Hepatocyte (in vitro differentiated cells): ENCODE measurements around the gene ERC2.

Source experiments
- EZH2 ChIP-seq: fragments of 200-600 bp; sonication (generic); IDR thresholded peaks from 2 replicates; pipeline ENCODE4 v1.6.1; 2016; ENCODE audit warnings: antibody characterized with exemption, mild to moderate bottlenecking, borderline replicate concordance
- EZH2phosphoT487 ChIP-seq: fragments of 200-600 bp; sonication (generic); IDR thresholded peaks from one replicate; pipeline ENCODE4 v1.6.1; 2018; ENCODE audit warnings: antibody characterized with exemption, mild to moderate bottlenecking, low read depth, moderate library complexity; ENCODE audit not compliant: unreplicated experiment, severe bottlenecking
- TF ChIP-seq, protein P1 (sequence below): fragments of 200-600 bp; sonication (generic); IDR thresholded peaks from 2 replicates; pipeline ENCODE4 v1.5.1; 2016; ENCODE audit warnings: antibody characterized with exemption, mild to moderate bottlenecking; ENCODE audit not compliant: poor library complexity

DNA sequence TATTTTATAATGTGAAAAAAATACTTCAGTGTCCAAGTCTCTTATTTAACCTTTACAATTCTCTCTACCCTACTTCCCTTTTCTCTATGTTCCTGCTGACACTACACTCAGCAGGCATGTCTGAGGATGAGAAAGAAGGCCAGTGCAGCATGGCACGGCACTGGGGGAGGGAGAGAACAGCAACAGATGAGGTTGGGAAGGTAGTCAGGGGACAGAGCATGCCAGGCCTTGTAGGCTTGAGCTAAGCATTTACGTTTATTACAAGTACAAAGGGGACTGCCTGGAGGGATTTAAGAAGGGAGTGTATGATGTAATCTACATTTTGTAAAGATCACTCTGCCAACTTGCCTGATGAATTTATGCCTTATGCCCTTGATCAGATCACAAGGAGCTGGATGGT lies 863.9 kb downstream of the ERC2 start:
- TF ChIP-seq EZH2 (no peak), EZH2phosphoT487 (no peak)
- TF ChIP-seq, protein P1, sequence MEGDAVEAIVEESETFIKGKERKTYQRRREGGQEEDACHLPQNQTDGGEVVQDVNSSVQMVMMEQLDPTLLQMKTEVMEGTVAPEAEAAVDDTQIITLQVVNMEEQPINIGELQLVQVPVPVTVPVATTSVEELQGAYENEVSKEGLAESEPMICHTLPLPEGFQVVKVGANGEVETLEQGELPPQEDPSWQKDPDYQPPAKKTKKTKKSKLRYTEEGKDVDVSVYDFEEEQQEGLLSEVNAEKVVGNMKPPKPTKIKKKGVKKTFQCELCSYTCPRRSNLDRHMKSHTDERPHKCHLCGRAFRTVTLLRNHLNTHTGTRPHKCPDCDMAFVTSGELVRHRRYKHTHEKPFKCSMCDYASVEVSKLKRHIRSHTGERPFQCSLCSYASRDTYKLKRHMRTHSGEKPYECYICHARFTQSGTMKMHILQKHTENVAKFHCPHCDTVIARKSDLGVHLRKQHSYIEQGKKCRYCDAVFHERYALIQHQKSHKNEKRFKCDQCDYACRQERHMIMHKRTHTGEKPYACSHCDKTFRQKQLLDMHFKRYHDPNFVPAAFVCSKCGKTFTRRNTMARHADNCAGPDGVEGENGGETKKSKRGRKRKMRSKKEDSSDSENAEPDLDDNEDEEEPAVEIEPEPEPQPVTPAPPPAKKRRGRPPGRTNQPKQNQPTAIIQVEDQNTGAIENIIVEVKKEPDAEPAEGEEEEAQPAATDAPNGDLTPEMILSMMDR: no peak
